Ascending aorta (tissue), 2 donors: ENCODE results near the gene TREM1. TPM values are rescaled to one million over a fixed set of nuclear protein-coding genes. Genes with fewer than 3 reads are reported as not detected.

Experiments
- DNase-seq, 2 donors: peaks; one replicate each; pipeline ENCODE4 v3.0.0-alpha.2; 2019; ENCODE audit warnings: low spot score in 2 of 2
- H3K27ac ChIP-seq, 2 donors: fragments of 200-600 bp; sonication (generic); one replicate each; pipeline ENCODE4 v1.5.1; 2016 to 2017; ENCODE audit warnings: mild to moderate bottlenecking in 1 of 2
- H3K27me3 ChIP-seq: fragments of 200-600 bp; sonication (generic); one replicate; pipeline ENCODE4 v1.5.1; 2017
- H3K36me3 ChIP-seq, 2 donors: fragments of 200-600 bp; sonication (generic); one replicate each; pipeline ENCODE4 v1.5.1; 2016
- H3K4me1 ChIP-seq, 2 donors: fragments of 200-600 bp; sonication (generic); one replicate each; pipeline ENCODE4 v1.5.1; 2016 to 2017; ENCODE audit warnings: mild to moderate bottlenecking in 1 of 2
- H3K4me3 ChIP-seq, 2 donors: fragments of 200-600 bp; sonication (generic); one replicate each; pipeline ENCODE4 v1.5.1; 2016 to 2017; ENCODE audit warnings: mild to moderate bottlenecking in 1 of 2
- H3K9me3 ChIP-seq, 2 donors: fragments of 200-600 bp; sonication (generic); one replicate each; pipeline ENCODE4 v1.5.1; 2016
- CTCF ChIP-seq, 3 experiments: fragments of 200-600 bp in 2 of 3; fragments of 450-650 bp in 1 of 3; sonication (generic) in 2 of 3; IDR thresholded peaks; one replicate each; pipeline ENCODE4 v1.5.1; 2016 to 2019; ENCODE audit warnings: antibody characterized with exemption in 3 of 3, mild to moderate bottlenecking in 1 of 3, moderate library complexity in 1 of 3
- intact Hi-C: fragments of 100-400 bp; cut with DNase I; formaldehyde crosslinking; loops from one replicate; pipeline ENCODE4 v1.15.1; 2023
- total RNA-seq: library from RNA; depleted of rRNA; stranded (reverse); fragments of >200 nt; gene quantifications from one replicate; pipeline ENCODE4 v1.1.0, GENCODE V29; 2016

Gene TREM1
- total RNA-seq, 1 donor from 2014 or later, result not detected

GRCh38 chr6:41321183-41321582 is 34.7 kb upstream of the TREM1 start:
- H3K27me3 ChIP-seq, result no peaks in the 10 kb centered on the region
- H3K27ac ChIP-seq, result no peak overlapping the region
- H3K9me3 ChIP-seq, result no peaks in the 10 kb centered on the region
- no peak for TF ChIP-seq CTCF (IDR thresholded peaks at IDR 0.05)
- intact Hi-C loops, result no loop called here
- no peak overlapping the region for H3K4me3 ChIP-seq
- DNase-seq, result no peak
- no peaks in the 10 kb centered on the region for H3K4me1 ChIP-seq
- H3K36me3 ChIP-seq, result no peaks in the 10 kb centered on the region

- intact Hi-C loops, result no loop called here
- Histone ChIP-seq H3K36me3 (no peaks in the 10 kb centered on the region), H3K27ac (no peak overlapping the region), H3K27me3 (no peaks in the 10 kb centered on the region), H3K4me1 (no peaks in the 10 kb centered on the region), H3K4me3 (peak overlapping the region; percentile 32 to 35), H3K9me3 (no peaks in the 10 kb centered on the region)
- peak; percentile 93 to 98 (median 98) for TF ChIP-seq CTCF (IDR thresholded peaks at IDR 0.05)
- DNase-seq, result peak in 1 of 2 donors; percentile 82
Measured at GRCh38 chr6:41318654-41319565, 32.4 kb upstream of the TREM1 start.

- Histone ChIP-seq H3K27me3 (no peaks in the 10 kb centered on the region), H3K4me1 (no peaks in the 10 kb centered on the region), H3K36me3 (no peaks in the 10 kb centered on the region), H3K9me3 (no peaks in the 10 kb centered on the region), H3K27ac (no peak overlapping the region), H3K4me3 (peak overlapping the region in 1 of 2 donors; percentile 35)
- no peak for TF ChIP-seq CTCF (IDR thresholded peaks at IDR 0.05)
- DNase-seq, result no peak
- intact Hi-C loops, result no loop called here
Measured at GRCh38 chr6:41318261-41318653, 31.8 kb upstream of the TREM1 start.

GRCh38 chr6:41315943-41316620 is 29.6 kb upstream of the TREM1 start:
- TF ChIP-seq CTCF (IDR thresholded peaks at IDR 0.05), result no peak
- intact Hi-C loops, result no loop called here
- DNase-seq, result no peak
- H3K27ac ChIP-seq, result no peak overlapping the region
- no peaks in the 10 kb centered on the region for H3K36me3 ChIP-seq
- no peaks in the 10 kb centered on the region for H3K9me3 ChIP-seq
- H3K4me3 ChIP-seq, result no peak overlapping the region
- no peaks in the 10 kb centered on the region for H3K4me1 ChIP-seq
- H3K27me3 ChIP-seq, result no peaks in the 10 kb centered on the region

GRCh38 chr6:41315203-41315602 is 28.7 kb upstream of the TREM1 start:
- Histone ChIP-seq H3K9me3 (no peaks in the 10 kb centered on the region), H3K4me3 (no peak overlapping the region), H3K27me3 (no peaks in the 10 kb centered on the region), H3K27ac (no peak overlapping the region), H3K4me1 (no peaks in the 10 kb centered on the region), H3K36me3 (no peaks in the 10 kb centered on the region)
- intact Hi-C loops, result no loop called here
- no peak for TF ChIP-seq CTCF (IDR thresholded peaks at IDR 0.05)
- no peak for DNase-seq
